Esophagus squamous epithelium (tissue), 5 donors: ENCODE data around the gene ARAF. TPM values are rescaled to one million over a fixed set of nuclear protein-coding genes. Genes with fewer than 3 reads are reported as not detected.

Experiments
- DNase-seq: peaks from one replicate; lab custom pipeline; 2025; lab: John Stamatoyannopoulos, UW
- H3K27ac ChIP-seq, 4 donors: fragments of 200-600 bp; sonication (generic); one replicate each; pipeline ENCODE4 v1.5.1; 2016 to 2019; ENCODE audit warnings: mild to moderate bottlenecking in 1 of 4
- H3K27me3 ChIP-seq, 4 donors: fragments of 200-600 bp; sonication (generic); 1 replicate in 3 of 4; 2 replicates in 1 of 4; pipeline versions ENCODE4 v1.5.1 to v1.6.0; 2017 to 2021; ENCODE audit warnings: antibody characterized with exemption in 1 of 4
- H3K36me3 ChIP-seq, 3 donors: fragments of 200-600 bp; sonication (generic); one replicate each; pipeline ENCODE4 v1.5.1; 2016 to 2019
- H3K4me1 ChIP-seq, 3 donors: fragments of 200-600 bp; sonication (generic); one replicate each; pipeline ENCODE4 v1.5.1; 2017 to 2019
- H3K4me3 ChIP-seq, 4 donors: fragments of 200-600 bp; sonication (generic); 1 replicate in 3 of 4; 2 replicates in 1 of 4; pipeline ENCODE4 v1.5.1; 2016 to 2019; ENCODE audit warnings: mild to moderate bottlenecking in 2 of 4, moderate library complexity in 1 of 4
- H3K9me3 ChIP-seq, 3 donors: fragments of 200-600 bp; sonication (generic); one replicate each; pipeline ENCODE4 v1.5.1; 2016 to 2019
- POLR2A ChIP-seq, 4 donors: fragments of 450-650 bp; IDR thresholded peaks; one replicate each; pipeline ENCODE4 v1.6.1; 2017; ENCODE audit warnings: antibody characterized with exemption in 4 of 4, mild to moderate bottlenecking in 4 of 4, moderate library complexity in 3 of 4
- WGBS, 2 donors: methylation state at CpG; one replicate each; pipeline ENCODE4 v1.1.5; 2018; 5-methylcytosine and 5-hydroxymethylcytosine counted together
- intact Hi-C: fragments of 100-400 bp; cut with DNase I; formaldehyde crosslinking; loops from one replicate; pipeline ENCODE4 v1.15.0; 2022
- total RNA-seq, 4 donors: library from RNA; depleted of rRNA; stranded (reverse); fragments of >200 nt; gene quantifications; one replicate each; pipeline ENCODE4 v1.1.0, GENCODE V29; 2016
- TF ChIP-seq, protein P1 (sequence below), 6 experiments: fragments of 450-650 bp in 4 of 6; fragments of 200-600 bp in 2 of 6; sonication (generic) in 2 of 6; IDR thresholded peaks; one replicate each; pipeline ENCODE4 v1.5.1; 2016 to 2019; ENCODE audit warnings: antibody characterized with exemption in 6 of 6, mild to moderate bottlenecking in 4 of 6, moderate library complexity in 4 of 6
- donor health status: DM: yes; HTN: yes; CAD: no.

ARAF gene
- total RNA-seq, 4 donors from 2014 or later: 19.8 to 37.4 (median 24.0) TPM

DNA sequence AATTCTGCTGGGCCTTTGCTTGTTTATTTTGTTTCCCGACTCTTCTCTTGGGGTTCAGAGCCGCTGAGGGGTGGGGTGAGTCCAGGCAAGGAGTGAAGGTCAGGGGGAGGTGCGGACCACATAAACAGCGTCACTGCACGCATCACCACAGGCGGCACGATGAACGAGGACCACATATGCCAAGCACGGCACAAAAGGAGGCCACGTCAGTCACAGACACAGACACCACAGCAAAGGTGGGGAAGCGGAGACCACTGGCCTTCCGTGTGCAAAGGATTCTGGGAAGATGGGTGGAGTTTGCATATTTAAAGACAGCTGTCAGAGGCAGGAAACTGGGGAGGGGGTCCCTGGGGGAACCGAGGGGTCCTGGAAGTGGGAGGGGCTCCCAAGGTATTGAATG, 10.9 kb downstream of the ARAF start:
- Histone ChIP-seq H3K36me3 (peaks cover under 1 to 53% (median 5%) of the 10 kb centered on the region in 3 donors), H3K27me3 (no peaks in the 10 kb centered on the region), H3K4me1 (peaks cover 0 to 19% (median 3%) of the 10 kb centered on the region in 3 donors), H3K27ac (no peak overlapping the region), H3K9me3 (no peaks in the 10 kb centered on the region), H3K4me3 (no peak overlapping the region)
- no peak for DNase-seq
- 85 to 93% methylated on average over 3 to 6 of the region's 13 CpGs for WGBS, 2 donors
- intact Hi-C loops: no loop called here
- TF ChIP-seq POLR2A (IDR thresholded peaks at IDR 0.05): no peak
- TF ChIP-seq, protein P1, sequence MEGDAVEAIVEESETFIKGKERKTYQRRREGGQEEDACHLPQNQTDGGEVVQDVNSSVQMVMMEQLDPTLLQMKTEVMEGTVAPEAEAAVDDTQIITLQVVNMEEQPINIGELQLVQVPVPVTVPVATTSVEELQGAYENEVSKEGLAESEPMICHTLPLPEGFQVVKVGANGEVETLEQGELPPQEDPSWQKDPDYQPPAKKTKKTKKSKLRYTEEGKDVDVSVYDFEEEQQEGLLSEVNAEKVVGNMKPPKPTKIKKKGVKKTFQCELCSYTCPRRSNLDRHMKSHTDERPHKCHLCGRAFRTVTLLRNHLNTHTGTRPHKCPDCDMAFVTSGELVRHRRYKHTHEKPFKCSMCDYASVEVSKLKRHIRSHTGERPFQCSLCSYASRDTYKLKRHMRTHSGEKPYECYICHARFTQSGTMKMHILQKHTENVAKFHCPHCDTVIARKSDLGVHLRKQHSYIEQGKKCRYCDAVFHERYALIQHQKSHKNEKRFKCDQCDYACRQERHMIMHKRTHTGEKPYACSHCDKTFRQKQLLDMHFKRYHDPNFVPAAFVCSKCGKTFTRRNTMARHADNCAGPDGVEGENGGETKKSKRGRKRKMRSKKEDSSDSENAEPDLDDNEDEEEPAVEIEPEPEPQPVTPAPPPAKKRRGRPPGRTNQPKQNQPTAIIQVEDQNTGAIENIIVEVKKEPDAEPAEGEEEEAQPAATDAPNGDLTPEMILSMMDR (IDR thresholded peaks at IDR 0.05): no peak

- peaks cover 0 to 19% (median 3%) of the 10 kb centered on the region in 3 donors for H3K4me1 ChIP-seq
- no peak for DNase-seq
- intact Hi-C loops: no loop called here
- TF ChIP-seq, protein P1 (IDR thresholded peaks at IDR 0.05): no peak
- no peak for TF ChIP-seq POLR2A (IDR thresholded peaks at IDR 0.05)
- H3K27me3 ChIP-seq: no peaks in the 10 kb centered on the region
- WGBS, 2 donors: 40 to 67% methylated on average over 1 to 9 of the region's 9 CpGs
- H3K36me3 ChIP-seq: peaks cover 0 to 43% (median 0%) of the 10 kb centered on the region in 3 donors
- H3K4me3 ChIP-seq: no peak overlapping the region
- H3K27ac ChIP-seq: peak overlapping the region in 2 of 4 donors; percentile 21 to 69
- H3K9me3 ChIP-seq: no peaks in the 10 kb centered on the region
These were observed 11.9 kb downstream of the ARAF start for GRCh38 chrX:47572773-47573340.

GRCh38 chrX:47573341-47574075, 12.5 kb downstream of the ARAF start:
- Histone ChIP-seq H3K36me3 (peaks cover 0 to 37% (median 0%) of the 10 kb centered on the region in 3 donors), H3K9me3 (no peaks in the 10 kb centered on the region), H3K4me3 (peak overlapping the region in 3 of 4 donors; percentile 3 to 51 (median 34)), H3K27me3 (no peaks in the 10 kb centered on the region), H3K27ac (peak overlapping the region; percentile 61 to 69 (median 66)), H3K4me1 (peaks cover 0 to 19% (median 3%) of the 10 kb centered on the region in 3 donors)
- intact Hi-C loops: no loop called here
- WGBS, 2 donors: 9 to 34% methylated on average over 5 to 11 of the region's 20 CpGs
- no peak for TF ChIP-seq POLR2A (IDR thresholded peaks at IDR 0.05)
- TF ChIP-seq, protein P1 (IDR thresholded peaks at IDR 0.05): no peak
- no peak for DNase-seq

DNA sequence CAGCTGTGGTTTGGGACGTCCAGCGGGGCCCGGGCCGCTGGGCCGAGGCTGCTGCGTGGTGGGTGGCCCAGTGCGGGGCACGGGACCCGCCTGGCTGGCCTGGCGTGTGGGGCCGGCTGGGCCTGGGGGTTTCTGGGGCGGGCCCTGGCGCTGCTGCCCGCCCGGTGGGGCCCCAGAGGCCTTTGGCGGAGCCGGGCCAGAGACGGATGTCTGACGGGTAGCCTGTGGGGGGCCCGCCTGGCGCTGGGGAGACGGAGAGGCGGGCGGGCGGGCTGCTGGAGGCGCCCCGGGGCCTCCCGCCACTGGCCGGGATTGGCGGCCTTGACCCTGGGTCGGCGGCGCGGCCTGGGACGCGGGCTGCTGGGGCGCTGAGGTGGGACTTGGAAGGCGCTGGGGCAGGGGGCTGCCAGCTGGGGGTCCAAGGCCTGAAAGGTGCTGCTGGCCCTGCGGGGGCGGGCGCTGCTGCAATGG, 13.1 kb downstream of the ARAF start:
- H3K4me3 ChIP-seq: peak overlapping the region in 3 of 4 donors; percentile 3 to 51 (median 34)

More for the DNA sequence above, 13.1 kb downstream of the ARAF start:
- peak overlapping the region; percentile 61 to 69 (median 66) for H3K27ac ChIP-seq
- TF ChIP-seq, protein P1 (IDR thresholded peaks at IDR 0.05): no peak
- TF ChIP-seq POLR2A (IDR thresholded peaks at IDR 0.05): no peak
- H3K4me1 ChIP-seq: peaks cover 2 to 19% (median 3%) of the 10 kb centered on the region in 3 donors
- no peaks in the 10 kb centered on the region for H3K27me3 ChIP-seq
- H3K9me3 ChIP-seq: no peaks in the 10 kb centered on the region
- WGBS, 2 donors: no CpG with 5 or more reads among the region's 41 CpGs
- intact Hi-C loops: no loop called here
- DNase-seq: no peak
- H3K36me3 ChIP-seq: peaks cover 0 to 31% (median 0%) of the 10 kb centered on the region in 3 donors
